ENCODE data around the gene VSTM2L.
A peak's percentile ranks its signal among the peaks of the same experiment; 100 is the strongest.

VSTM2L gene

DNA sequence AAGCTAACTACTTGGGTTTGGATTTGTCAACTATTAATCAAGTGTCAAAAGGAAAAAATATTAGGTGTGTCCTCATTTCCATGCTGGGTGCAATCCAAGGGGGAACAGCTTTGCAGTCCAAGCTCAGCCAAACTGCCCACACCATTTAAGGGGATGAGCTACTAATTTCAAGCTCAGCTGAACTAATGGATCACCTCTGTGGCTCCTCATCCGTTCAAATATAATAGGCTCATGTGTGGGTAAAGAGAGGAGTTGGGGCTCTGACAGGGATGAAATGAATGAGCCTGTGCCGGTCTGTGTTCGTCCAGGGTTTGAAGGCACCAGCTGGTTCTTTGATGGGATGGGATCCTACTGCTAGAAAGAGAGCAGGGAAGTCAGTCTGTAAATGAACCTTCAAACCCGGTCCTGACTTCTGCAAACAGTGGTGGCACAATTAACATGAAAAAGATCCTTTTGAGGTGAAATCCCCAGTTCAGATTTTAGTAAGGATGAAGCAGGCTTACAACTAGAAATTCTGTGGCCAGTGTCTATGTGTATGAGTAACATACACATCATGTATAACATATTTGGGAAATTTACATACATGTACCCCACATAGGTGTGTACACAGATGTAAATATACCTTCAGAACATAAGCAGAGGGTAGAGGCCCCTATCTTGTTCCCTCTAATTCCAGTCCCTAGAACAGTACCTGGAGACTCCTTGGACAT, 88.4 kb downstream of the VSTM2L start:
- peak; percentile 19 for DNase-seq

DNA sequence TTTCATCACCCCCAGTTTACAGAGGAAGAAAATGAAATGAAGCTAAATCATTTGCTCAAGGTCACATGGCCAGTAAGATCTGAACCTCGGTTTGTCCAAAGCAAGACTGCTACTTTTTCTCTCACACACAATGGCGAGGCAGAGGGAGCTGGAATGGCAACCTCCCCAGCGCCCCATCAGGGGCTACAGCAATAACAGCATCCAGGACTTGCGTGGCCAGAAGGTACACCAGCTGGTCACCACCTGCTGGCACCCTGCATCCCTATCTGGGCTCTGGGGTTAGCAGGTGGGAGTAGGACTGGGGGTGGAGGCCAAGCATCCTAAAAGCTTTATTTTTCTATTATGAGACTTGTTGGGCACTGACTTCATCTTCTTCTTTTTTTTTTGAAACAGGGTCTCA, 89.0 kb downstream of the VSTM2L start:
- no peak for DNase-seq

DNA sequence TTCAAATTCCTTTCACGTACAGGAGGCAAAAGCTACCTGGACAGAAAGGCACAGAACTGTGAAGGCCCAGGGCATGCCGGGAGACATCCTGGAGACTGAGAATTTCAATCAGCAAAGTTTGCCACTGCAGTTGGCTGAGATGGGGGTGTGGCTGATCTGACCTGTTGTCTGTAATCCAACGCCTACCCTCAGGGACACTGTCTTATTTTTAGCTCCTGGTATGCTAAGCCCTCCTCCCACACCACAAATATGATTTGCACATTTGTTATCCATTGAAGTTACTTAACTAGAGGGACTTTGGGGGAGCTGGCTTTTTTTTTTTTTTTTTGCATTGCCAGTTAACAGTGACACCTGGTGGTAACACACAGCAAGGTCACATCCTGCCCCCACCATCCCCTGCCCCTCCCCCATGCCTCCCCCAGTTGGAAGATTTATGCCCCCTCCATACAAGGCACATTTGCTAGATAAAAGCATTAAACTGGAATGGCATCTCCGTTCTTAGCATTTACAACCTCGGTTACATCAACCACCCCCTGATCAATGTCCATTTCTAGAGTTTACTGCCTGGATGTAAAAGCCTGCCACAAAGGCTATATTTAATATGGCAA, 90.0 kb downstream of the VSTM2L start:
- no peak for DNase-seq

DNA sequence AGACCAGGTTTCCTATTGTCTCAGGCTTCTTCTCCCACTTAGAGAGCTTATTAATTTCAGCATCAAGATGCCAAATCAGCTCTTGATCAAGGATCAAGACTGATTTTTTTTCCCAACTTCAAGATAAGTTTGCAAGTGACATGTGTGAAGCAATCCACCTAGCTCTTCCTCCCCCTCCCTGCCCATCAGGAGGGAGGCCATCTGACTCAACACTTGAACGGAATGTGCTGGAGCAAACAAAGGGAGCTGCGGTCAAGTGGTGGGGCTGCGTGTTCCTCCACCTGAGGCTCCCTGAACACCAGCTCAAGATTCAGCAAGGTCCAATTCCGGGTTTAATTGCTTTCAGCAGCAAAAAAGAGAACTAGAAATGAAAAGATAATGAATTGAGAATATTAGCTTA, 91.6 kb downstream of the VSTM2L start:
- DNase-seq: no peak
